ENCODE measurements around the gene FEZ2. TPM values are rescaled to one million over a fixed set of nuclear protein-coding genes. Genes with fewer than 3 reads are reported as not detected.

Gene FEZ2
- total RNA-seq, 5 donors from 2014 or later (not counting 1 experiment from before 2014, with no cell fraction given) = 11.0 to 17.3 (median 12.8) TPM

GRCh38 chr2:36561237-36561944 is 36.6 kb downstream of the FEZ2 start:
- ChIA-PET CTCF (no interaction called here), POLR2A (no interaction called here)
- H3K36me3 Mint-ChIP-seq = peaks cover 55% of the 10 kb centered on the region

GRCh38 chr2:36560726-36561125 is 37.2 kb downstream of the FEZ2 start:
- WGBS (ENCODE audit: insufficient coverage) = 100% methylated on average over 3 of the region's 5 CpGs
- Histone ChIP-seq H3K4me3 (ENCODE audit: control insufficient read depth in 1 of 2, extremely low read depth in 1 of 2, low read length in 1 of 2) (no peak overlapping the region), H3K27me3 (replicated peaks in 1 of 2; ENCODE audit: control insufficient read depth in 2 of 2, extremely low read depth in 1 of 2, insufficient read depth in 2 of 2, low read length in 1 of 2) (no peaks in the 10 kb centered on the region), H3K9me3 (no peaks in the 10 kb centered on the region), H3K27ac (ENCODE audit: low read length) (no peak overlapping the region), H3K36me3 (ENCODE audit: control insufficient read depth in 2 of 2, extremely low read depth in 1 of 2, insufficient read depth in 1 of 2, low read length in 1 of 2) (peaks cover 7 to 28% of the 10 kb centered on the region in 2 donors), H3K4me1 (ENCODE audit: control insufficient read depth in 1 of 2, extremely low read depth in 1 of 2, insufficient read depth in 2 of 2, low read length in 2 of 2) (no peaks in the 10 kb centered on the region)
- ATAC-seq (replicated peaks in 1 of 4) = no peak
- DNase-seq = no peak
- CTCF ChIA-PET = interaction anchor here (0.8 to 1.1 kb wide), 2 partner anchors 10 to 29 kb away, joined by 3 read pairs; no protein-coding TSS in a partner anchor
- H3K9me3 Mint-ChIP-seq = no peaks in the 10 kb centered on the region
- H3K4me3 Mint-ChIP-seq = no peak overlapping the region
- H3K27ac Mint-ChIP-seq = no peak overlapping the region
- peaks cover 53% of the 10 kb centered on the region for H3K36me3 Mint-ChIP-seq
- H3K27me3 Mint-ChIP-seq = no peaks in the 10 kb centered on the region
- H3K4me1 Mint-ChIP-seq = peaks cover 0 to 8% (median 0%) of the 10 kb centered on the region in 3 donors
- POLR2A ChIA-PET = no interaction called here

More at GRCh38 chr2:36561237-36561944, 36.6 kb downstream of the FEZ2 start:
- Histone ChIP-seq H3K27ac (ENCODE audit: low read length) (no peak overlapping the region), H3K4me1 (ENCODE audit: control insufficient read depth in 1 of 2, extremely low read depth in 1 of 2, insufficient read depth in 2 of 2, low read length in 2 of 2) (no peaks in the 10 kb centered on the region), H3K4me3 (ENCODE audit: control insufficient read depth in 1 of 2, extremely low read depth in 1 of 2, low read length in 1 of 2) (no peak overlapping the region), H3K36me3 (ENCODE audit: control insufficient read depth in 2 of 2, extremely low read depth in 1 of 2, insufficient read depth in 1 of 2, low read length in 1 of 2) (peaks cover 4 to 22% of the 10 kb centered on the region in 2 donors), H3K9me3 (no peaks in the 10 kb centered on the region), H3K27me3 (replicated peaks in 1 of 2; ENCODE audit: control insufficient read depth in 2 of 2, extremely low read depth in 1 of 2, insufficient read depth in 2 of 2, low read length in 1 of 2) (no peaks in the 10 kb centered on the region)
- H3K4me3 Mint-ChIP-seq = no peak overlapping the region
- H3K27me3 Mint-ChIP-seq = no peaks in the 10 kb centered on the region
- ATAC-seq (replicated peaks in 1 of 4) (no peak), DNase-seq (no peak)
- H3K9me3 Mint-ChIP-seq = no peaks in the 10 kb centered on the region
- peaks cover 0 to 8% (median 0%) of the 10 kb centered on the region in 3 donors for H3K4me1 Mint-ChIP-seq
- no CpG with 5 or more reads among the region's 8 CpGs for WGBS (ENCODE audit: insufficient coverage)
- no peak overlapping the region for H3K27ac Mint-ChIP-seq

GRCh38 chr2:36559221-36559942 is 38.6 kb downstream of the FEZ2 start:
- ChIA-PET CTCF (interaction anchor here (0.7 to 1.1 kb wide), 2 partner anchors 10 to 30 kb away, joined by 3 read pairs; no protein-coding TSS in a partner anchor), POLR2A (no interaction called here)
- no peak overlapping the region for H3K27ac Mint-ChIP-seq
- DNase-seq (no peak), ATAC-seq (replicated peaks in 1 of 4) (no peak)
- Histone ChIP-seq H3K36me3 (ENCODE audit: control insufficient read depth in 2 of 2, extremely low read depth in 1 of 2, insufficient read depth in 1 of 2, low read length in 1 of 2) (peaks cover 7 to 30% of the 10 kb centered on the region in 2 donors), H3K9me3 (no peaks in the 10 kb centered on the region), H3K4me1 (ENCODE audit: control insufficient read depth in 1 of 2, extremely low read depth in 1 of 2, insufficient read depth in 2 of 2, low read length in 2 of 2) (no peaks in the 10 kb centered on the region), H3K4me3 (ENCODE audit: control insufficient read depth in 1 of 2, extremely low read depth in 1 of 2, low read length in 1 of 2) (no peak overlapping the region), H3K27me3 (replicated peaks in 1 of 2; ENCODE audit: control insufficient read depth in 2 of 2, extremely low read depth in 1 of 2, insufficient read depth in 2 of 2, low read length in 1 of 2) (no peaks in the 10 kb centered on the region), H3K27ac (ENCODE audit: low read length) (no peak overlapping the region)
- no peaks in the 10 kb centered on the region for H3K27me3 Mint-ChIP-seq
- H3K36me3 Mint-ChIP-seq = peaks cover 52% of the 10 kb centered on the region
- no peak overlapping the region for H3K4me3 Mint-ChIP-seq
- H3K4me1 Mint-ChIP-seq = peaks cover 0 to 8% (median 0%) of the 10 kb centered on the region in 3 donors
- WGBS (ENCODE audit: insufficient coverage) = 100% methylated on average over 6 of the region's 11 CpGs
- no peaks in the 10 kb centered on the region for H3K9me3 Mint-ChIP-seq

GRCh38 chr2:36556842-36557241 is 41.1 kb downstream of the FEZ2 start:
- CTCF ChIA-PET = no interaction called here
- ATAC-seq (replicated peaks in 1 of 4) = no peak
- Mint-ChIP-seq H3K4me3 (no peak overlapping the region), H3K4me1 (no peaks in the 10 kb centered on the region), H3K9me3 (no peaks in the 10 kb centered on the region), H3K36me3 (peaks cover 49% of the 10 kb centered on the region), H3K27me3 (no peaks in the 10 kb centered on the region), H3K27ac (no peak overlapping the region)
- no peak for DNase-seq
- no peaks in the 10 kb centered on the region for H3K4me1 ChIP-seq (ENCODE audit: control insufficient read depth in 1 of 2, extremely low read depth in 1 of 2, insufficient read depth in 2 of 2, low read length in 2 of 2)
- H3K27me3 ChIP-seq (replicated peaks in 1 of 2; ENCODE audit: control insufficient read depth in 2 of 2, extremely low read depth in 1 of 2, insufficient read depth in 2 of 2, low read length in 1 of 2) = no peaks in the 10 kb centered on the region
- peaks cover 7 to 42% of the 10 kb centered on the region in 2 donors for H3K36me3 ChIP-seq (ENCODE audit: control insufficient read depth in 2 of 2, extremely low read depth in 1 of 2, insufficient read depth in 1 of 2, low read length in 1 of 2)
- H3K9me3 ChIP-seq = no peaks in the 10 kb centered on the region
- H3K4me3 ChIP-seq (ENCODE audit: control insufficient read depth in 1 of 2, extremely low read depth in 1 of 2, low read length in 1 of 2) = no peak overlapping the region
- POLR2A ChIA-PET = no interaction called here
- no CpG with 5 or more reads among the region's 1 CpG for WGBS (ENCODE audit: insufficient coverage)
- no peak overlapping the region for H3K27ac ChIP-seq (ENCODE audit: low read length)

- Mint-ChIP-seq H3K36me3 (peaks cover 50% of the 10 kb centered on the region), H3K4me3 (no peak overlapping the region), H3K9me3 (no peaks in the 10 kb centered on the region), H3K27ac (no peak overlapping the region), H3K4me1 (no peaks in the 10 kb centered on the region), H3K27me3 (no peaks in the 10 kb centered on the region)
- Histone ChIP-seq H3K9me3 (no peaks in the 10 kb centered on the region), H3K27ac (ENCODE audit: low read length) (no peak overlapping the region), H3K36me3 (ENCODE audit: control insufficient read depth in 2 of 2, extremely low read depth in 1 of 2, insufficient read depth in 1 of 2, low read length in 1 of 2) (peaks cover 8 to 50% of the 10 kb centered on the region in 2 donors), H3K27me3 (replicated peaks in 1 of 2; ENCODE audit: control insufficient read depth in 2 of 2, extremely low read depth in 1 of 2, insufficient read depth in 2 of 2, low read length in 1 of 2) (no peaks in the 10 kb centered on the region), H3K4me3 (ENCODE audit: control insufficient read depth in 1 of 2, extremely low read depth in 1 of 2, low read length in 1 of 2) (no peak overlapping the region), H3K4me1 (ENCODE audit: control insufficient read depth in 1 of 2, extremely low read depth in 1 of 2, insufficient read depth in 2 of 2, low read length in 2 of 2) (no peaks in the 10 kb centered on the region)
- CTCF ChIA-PET = interaction anchor here in 1 of 2 donors (0.8 kb wide), 1 partner anchor 10 kb away, joined by 3 read pairs; no protein-coding TSS in a partner anchor
- ATAC-seq (replicated peaks in 1 of 4) = no peak
- DNase-seq = no peak
- POLR2A ChIA-PET = interaction anchor here in 1 of 2 donors (0.6 kb wide), 1 partner anchor 271 kb away, joined by 3 read pairs; no protein-coding TSS in a partner anchor
- 100% methylated on average over 2 of the region's 3 CpGs for WGBS (ENCODE audit: insufficient coverage)
Observed at GRCh38 chr2:36555789-36556188, 42.2 kb downstream of the FEZ2 start.

GRCh38 chr2:36554531-36554930 is 43.4 kb downstream of the FEZ2 start:
- no peaks in the 10 kb centered on the region for H3K9me3 ChIP-seq
- Mint-ChIP-seq H3K27ac (no peak overlapping the region), H3K27me3 (no peaks in the 10 kb centered on the region), H3K4me1 (peaks cover 4 to 7% (median 6%) of the 10 kb centered on the region in 3 donors), H3K9me3 (no peaks in the 10 kb centered on the region), H3K4me3 (no peak overlapping the region), H3K36me3 (peaks cover 48% of the 10 kb centered on the region)
- ATAC-seq (replicated peaks in 1 of 4) = no peak
- no peak overlapping the region for H3K4me3 ChIP-seq (ENCODE audit: control insufficient read depth in 1 of 2, extremely low read depth in 1 of 2, low read length in 1 of 2)
- ChIA-PET CTCF (interaction anchor here in 1 of 2 donors (0.6 kb wide), 1 partner anchor 34 kb away, joined by 3 read pairs; no protein-coding TSS in a partner anchor), POLR2A (no interaction called here)
- H3K27ac ChIP-seq (ENCODE audit: low read length) = no peak overlapping the region
- DNase-seq = no peak
- WGBS (ENCODE audit: insufficient coverage) = no CpG with 5 or more reads among the region's 1 CpG
- peaks cover 0 to 9% of the 10 kb centered on the region in 2 experiments for H3K4me1 ChIP-seq (ENCODE audit: control insufficient read depth in 1 of 2, extremely low read depth in 1 of 2, insufficient read depth in 2 of 2, low read length in 2 of 2)
- H3K36me3 ChIP-seq (ENCODE audit: control insufficient read depth in 2 of 2, extremely low read depth in 1 of 2, insufficient read depth in 1 of 2, low read length in 1 of 2) = peaks cover 8 to 46% of the 10 kb centered on the region in 2 donors
- H3K27me3 ChIP-seq (replicated peaks in 1 of 2; ENCODE audit: control insufficient read depth in 2 of 2, extremely low read depth in 1 of 2, insufficient read depth in 2 of 2, low read length in 1 of 2) = no peaks in the 10 kb centered on the region
